Adrenal gland (tissue), 5 donors: ENCODE measurements around the gene TMED10.

ENCODE experiments used
- POLR2A ChIP-seq, 2 donors: fragments of 450-650 bp; IDR thresholded peaks; one replicate each; pipeline ENCODE4 v1.6.1; 2017; ENCODE audit warnings: antibody characterized with exemption in 2 of 2, mild to moderate bottlenecking in 2 of 2, moderate library complexity in 1 of 2
- TF ChIP-seq, protein P1 (sequence below), 6 experiments: fragments of 450-650 bp in 4 of 6; fragments of 200-600 bp in 2 of 6; sonication (generic) in 1 of 6; IDR thresholded peaks; 1 replicate in 5 of 6; 2 replicates in 1 of 6; pipeline versions ENCODE4 v1.5.1 to v1.8.0; 2016 to 2021; ENCODE audit warnings: antibody characterized with exemption in 6 of 6, mild to moderate bottlenecking in 2 of 6, moderate library complexity in 1 of 6
- donor health status: DM: no; HTN: no; CAD: no.

DNA sequence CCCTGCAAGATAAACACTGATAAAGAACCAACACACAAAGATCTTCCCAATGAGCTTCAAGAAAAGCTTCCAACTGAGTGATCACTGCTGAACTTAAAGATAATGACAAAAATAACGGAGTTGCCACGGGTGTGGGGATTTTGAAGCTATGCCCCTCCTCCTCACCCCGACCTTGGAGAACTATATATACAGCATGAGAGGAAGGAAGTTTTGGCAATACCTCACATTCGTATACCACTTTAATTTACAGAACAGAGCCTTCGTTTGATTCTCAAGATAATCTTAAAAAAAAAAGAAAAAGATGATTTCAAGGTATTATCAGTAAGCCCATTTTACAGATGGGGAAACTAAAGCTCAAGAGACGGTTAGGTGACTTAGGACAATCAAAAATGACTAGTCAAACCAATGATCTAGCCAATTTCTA is 50.3 kb downstream of the TMED10 start:
- TF ChIP-seq, protein P1, sequence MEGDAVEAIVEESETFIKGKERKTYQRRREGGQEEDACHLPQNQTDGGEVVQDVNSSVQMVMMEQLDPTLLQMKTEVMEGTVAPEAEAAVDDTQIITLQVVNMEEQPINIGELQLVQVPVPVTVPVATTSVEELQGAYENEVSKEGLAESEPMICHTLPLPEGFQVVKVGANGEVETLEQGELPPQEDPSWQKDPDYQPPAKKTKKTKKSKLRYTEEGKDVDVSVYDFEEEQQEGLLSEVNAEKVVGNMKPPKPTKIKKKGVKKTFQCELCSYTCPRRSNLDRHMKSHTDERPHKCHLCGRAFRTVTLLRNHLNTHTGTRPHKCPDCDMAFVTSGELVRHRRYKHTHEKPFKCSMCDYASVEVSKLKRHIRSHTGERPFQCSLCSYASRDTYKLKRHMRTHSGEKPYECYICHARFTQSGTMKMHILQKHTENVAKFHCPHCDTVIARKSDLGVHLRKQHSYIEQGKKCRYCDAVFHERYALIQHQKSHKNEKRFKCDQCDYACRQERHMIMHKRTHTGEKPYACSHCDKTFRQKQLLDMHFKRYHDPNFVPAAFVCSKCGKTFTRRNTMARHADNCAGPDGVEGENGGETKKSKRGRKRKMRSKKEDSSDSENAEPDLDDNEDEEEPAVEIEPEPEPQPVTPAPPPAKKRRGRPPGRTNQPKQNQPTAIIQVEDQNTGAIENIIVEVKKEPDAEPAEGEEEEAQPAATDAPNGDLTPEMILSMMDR (IDR thresholded peaks at IDR 0.05): no peak
- TF ChIP-seq POLR2A (IDR thresholded peaks at IDR 0.05): no peak
